Right ventricle myocardium superior (tissue), 1 donor: ENCODE results near the gene SLC28A1. TPM values are rescaled to one million over a fixed set of nuclear protein-coding genes. Genes with fewer than 3 reads are reported as not detected.
"Not testable (repeated sequence)": the region's sequence is repeated elsewhere in the genome, so short reads cannot be mapped to it uniquely, and the experiment has no call there.

ENCODE experiments used
- ATAC-seq: fragments of 200-7000 bp; cut with Tn5 transposase; one replicate; pipeline ENCODE4 v1.9.1; 2020; ENCODE audit warnings: mild to moderate bottlenecking; ENCODE audit not compliant: poor library complexity
- DNase-seq: peaks from one replicate; pipeline ENCODE4 v3.0.0-alpha.2; 2020
- intact Hi-C: fragments of 100-400 bp; cut with DNase I; formaldehyde crosslinking; loops from one replicate; pipeline ENCODE4 v1.11.2; 2022
- total RNA-seq: library from RNA; stranded (reverse); fragmentation: NEBNext Ultra II Directional; extraction: Animal tissue kit (Norgen Biotek cat#: 25700); gene quantifications from one replicate; pipeline ENCODE4 v1.2.1, GENCODE V29; 2021
- donor health status: DM: no; HTN: yes; CAD: no; lungs with severe emphysema.

The SLC28A1 gene
- total RNA-seq, 1 donor from 2014 or later: 0.46 TPM

DNA sequence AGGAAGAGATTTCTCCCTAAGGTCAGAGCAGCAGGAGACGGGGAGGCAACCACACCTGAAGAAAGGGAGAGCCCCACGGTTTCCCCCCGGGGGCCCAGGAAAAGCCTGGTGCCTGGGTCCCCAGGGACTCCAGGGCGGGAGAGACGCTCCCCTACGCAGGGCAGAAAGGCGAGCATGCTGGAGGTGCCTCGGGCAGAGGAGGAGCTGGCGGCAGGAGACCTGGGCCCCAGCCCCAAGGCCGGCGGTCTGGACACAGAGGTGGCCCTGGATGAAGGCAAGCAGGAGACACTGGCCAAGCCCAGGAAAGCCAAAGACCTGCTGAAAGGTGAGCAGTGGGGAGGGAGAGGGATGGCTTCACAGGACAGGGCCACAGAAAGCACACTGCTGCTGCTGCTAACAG lies 26.2 kb upstream of the SLC28A1 start:
- DNase-seq (no peak), ATAC-seq (no peak)
- intact Hi-C loops: no loop called here

DNA sequence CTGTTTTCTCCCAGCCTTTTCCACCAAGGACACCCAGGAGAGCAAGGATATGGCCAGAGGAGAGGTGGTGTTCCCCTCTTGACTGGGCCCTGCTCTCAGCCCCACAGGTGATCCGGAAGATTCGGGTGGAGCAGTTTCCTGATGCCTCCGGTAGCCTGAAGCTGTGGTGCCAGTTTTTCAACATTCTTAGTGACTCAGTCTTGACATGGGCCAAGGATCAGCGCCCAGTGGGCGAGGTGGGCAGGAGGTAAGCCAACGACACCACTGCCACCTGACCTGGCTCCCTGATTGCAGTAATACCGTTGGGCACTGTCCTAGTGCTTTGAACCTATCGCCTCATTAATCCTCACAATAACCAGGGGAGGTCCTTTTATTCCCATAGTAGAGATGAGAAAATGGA lies 25.3 kb upstream of the SLC28A1 start:
- no peak for ATAC-seq
- intact Hi-C loops: no loop called here
- no peak for DNase-seq

DNA sequence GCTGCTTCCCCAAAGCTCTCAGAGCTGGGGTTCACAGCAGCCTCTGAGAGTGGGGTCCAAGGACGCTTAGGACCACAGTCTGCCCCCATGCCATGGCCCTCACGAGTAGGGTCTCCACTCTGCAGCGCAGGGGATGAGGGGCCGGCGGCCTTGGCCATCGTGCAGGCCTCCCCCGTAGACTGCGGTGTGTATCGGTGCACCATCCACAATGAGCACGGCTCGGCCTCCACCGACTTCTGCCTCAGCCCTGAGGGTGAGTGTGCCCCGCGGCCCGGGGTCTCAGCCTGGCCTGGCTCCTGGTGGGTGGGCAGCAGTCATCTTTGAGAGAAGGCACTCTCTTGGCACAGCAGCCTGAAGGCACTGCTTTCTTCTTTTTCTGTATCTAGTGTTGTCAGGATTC lies 24.8 kb upstream of the SLC28A1 start:
- DNase-seq (no peak), ATAC-seq (no peak)
- intact Hi-C loops: loop anchor here (5.0 kb wide), 1 partner anchor 68 kb away; no protein-coding TSS in a partner anchor

- intact Hi-C loops: loop anchor here (5.0 kb wide), 1 partner anchor 66 kb away; no protein-coding TSS in a partner anchor
- DNase-seq (no peak), ATAC-seq (no peak)
Observed at GRCh38 chr15:84861781-84862180, 22.7 kb upstream of the SLC28A1 start.

DNA sequence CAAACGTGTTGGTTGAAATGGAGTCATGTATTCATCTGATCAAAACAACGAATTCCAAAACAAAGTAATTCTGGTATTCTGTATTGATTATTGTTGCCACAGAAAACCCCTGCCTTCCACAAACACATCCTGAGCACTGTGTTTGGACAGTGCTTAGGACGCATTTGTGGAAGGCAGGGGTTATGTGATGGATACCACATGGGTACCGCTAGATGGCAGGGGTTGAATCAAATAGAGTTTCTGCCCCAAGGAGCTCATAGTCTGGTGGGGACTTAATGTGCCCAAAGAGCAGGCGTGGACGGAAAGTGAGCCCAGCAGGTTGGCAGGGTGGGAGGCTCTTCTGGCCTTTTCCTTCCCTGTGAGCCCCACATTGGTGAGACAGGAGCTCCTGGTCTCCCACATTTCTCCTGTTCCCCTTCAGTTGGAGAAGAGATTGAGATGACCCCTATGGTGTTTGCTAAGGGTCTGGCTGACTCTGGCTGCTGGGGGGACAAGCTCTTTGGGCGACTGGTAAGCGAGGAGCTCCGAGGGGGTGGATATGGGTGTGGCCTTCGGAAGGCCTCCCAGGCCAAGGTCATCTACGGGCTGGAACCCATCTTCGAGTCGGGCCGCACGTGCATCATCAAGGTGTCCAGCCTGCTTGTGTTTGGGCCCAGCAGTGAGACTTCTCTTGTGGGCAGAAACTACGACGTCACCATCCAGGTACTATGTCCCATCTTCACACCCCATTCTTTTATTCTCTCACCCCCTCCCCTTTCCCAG lies 22.1 kb upstream of the SLC28A1 start:
- intact Hi-C loops: loop anchor here (5.0 kb wide), 1 partner anchor 65 kb away; no protein-coding TSS in a partner anchor
- DNase-seq (no peak), ATAC-seq (no peak)

- intact Hi-C loops: loop anchor here (5.0 kb wide), 1 partner anchor 63 kb away; no protein-coding TSS in a partner anchor
- DNase-seq: no peak
- ATAC-seq: peak; percentile 40
Observed at GRCh38 chr15:84863565-84864443, 20.7 kb upstream of the SLC28A1 start.

DNA sequence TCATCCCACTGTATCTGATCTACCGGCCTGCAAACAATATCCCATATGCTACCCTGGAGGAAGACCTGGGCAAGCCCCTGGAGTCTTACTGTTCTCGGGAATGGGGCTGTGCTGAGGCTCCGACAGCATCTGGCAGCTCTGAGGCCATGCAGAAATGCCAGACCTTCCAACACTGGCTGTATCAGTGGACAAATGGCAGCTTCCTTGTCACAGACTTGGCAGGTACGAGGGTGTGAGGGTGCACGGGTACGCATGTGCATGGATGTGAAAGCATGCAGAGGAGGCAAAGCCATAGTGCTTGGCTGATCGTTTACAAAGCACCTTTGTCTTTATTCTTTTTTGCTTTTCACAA lies 20.0 kb upstream of the SLC28A1 start:
- intact Hi-C loops: loop anchor here (5.0 kb wide), 1 partner anchor 63 kb away; no protein-coding TSS in a partner anchor
- DNase-seq: no peak
- ATAC-seq: peak; percentile 59

GRCh38 chr15:84865074-84865569 lies 19.3 kb upstream of the SLC28A1 start:
- ATAC-seq (no peak), DNase-seq (no peak)
- intact Hi-C loops: no loop called here

DNA sequence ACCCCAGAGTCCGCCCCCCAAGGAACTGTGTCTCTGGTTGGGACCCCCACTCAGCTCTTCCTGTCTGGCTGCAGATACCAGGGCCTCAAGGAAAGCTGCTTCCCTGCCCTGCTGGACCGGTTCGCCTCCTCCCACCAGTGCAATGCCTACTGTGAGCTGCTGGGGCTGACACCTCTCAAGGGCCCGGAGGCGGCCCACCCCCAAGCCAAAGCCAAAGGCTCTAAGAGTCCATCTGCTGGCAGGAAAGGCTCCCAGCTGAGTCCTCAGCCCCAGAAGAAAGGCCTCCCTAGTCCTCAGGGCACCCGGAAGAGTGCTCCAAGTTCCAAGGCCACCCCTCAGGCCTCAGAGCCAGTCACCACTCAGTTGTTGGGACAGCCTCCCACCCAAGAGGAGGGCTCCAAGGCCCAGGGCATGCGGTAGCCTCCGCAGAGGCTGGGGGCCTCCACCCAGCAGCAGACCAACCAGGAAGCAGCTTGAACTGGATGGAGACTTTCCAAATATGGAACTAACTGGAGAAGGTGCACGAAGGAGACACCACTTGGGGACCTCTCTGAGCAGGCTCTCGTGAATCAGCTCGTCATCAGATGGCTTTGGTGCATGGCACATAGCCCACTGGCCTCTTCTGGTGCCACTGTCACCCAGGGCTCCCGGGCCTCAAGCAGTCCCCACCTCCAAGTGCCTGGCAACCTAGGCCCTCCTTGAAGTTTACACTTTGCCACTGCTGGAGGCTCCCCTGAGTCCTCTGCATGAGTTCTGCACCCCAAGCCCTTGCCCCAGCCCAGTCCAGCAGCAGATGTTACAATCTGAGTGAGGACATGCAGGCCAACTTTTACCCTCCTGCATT lies 16.2 kb upstream of the SLC28A1 start:
- no peak for ATAC-seq
- intact Hi-C loops: no loop called here
- DNase-seq: no peak

GRCh38 chr15:84869510-84869909 lies 15.0 kb upstream of the SLC28A1 start:
- DNase-seq (no peak), ATAC-seq (no peak)
- intact Hi-C loops: no loop called here

- intact Hi-C loops: no loop called here
- ATAC-seq: no peak
- no peak for DNase-seq
Observed at GRCh38 chr15:84871428-84871985, 13.0 kb upstream of the SLC28A1 start.

DNA sequence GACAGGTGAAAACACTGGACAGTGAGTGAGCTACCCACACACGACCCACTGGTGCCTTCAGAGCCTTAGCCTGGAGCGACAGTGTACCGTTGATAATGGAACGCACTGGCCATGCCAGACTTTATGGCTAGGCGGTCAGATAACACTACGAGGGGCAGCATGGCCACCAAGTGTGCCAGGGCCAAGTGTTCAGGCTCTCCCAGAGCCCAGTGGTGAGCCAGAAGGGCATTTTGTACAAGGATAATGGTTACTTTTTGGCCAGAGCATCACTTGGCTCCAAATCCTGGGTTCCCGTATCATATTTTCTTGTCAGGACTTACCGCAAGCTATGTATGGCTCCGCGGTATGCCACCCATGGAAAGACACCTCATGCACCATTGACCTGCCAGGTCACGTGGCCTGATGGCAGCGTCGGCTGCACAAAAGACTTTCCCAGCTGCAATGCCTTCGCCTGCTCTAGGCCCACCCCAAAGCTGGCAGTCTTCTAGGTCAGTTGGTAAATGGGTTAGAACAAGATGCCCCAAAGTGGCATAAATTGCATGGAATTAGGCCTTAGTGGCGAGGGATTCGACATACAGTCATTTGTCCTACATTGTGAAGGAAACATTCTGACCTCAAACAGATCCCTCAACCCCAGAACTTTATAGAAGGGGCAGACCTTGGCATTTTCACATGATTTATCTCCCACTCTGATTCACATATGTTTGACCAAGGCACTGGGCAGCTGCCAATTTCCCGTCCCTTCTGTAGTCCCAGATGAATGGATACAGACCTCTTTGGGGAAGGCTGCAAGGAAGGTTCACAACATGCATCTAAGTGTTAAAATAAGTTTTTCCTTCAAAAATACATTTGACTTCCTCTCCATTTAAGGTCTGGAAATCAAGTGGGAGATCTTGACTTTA lies 12.2 kb upstream of the SLC28A1 start:
- DNase-seq (no peak), ATAC-seq (peak; percentile 18)
- intact Hi-C loops: no loop called here

DNA sequence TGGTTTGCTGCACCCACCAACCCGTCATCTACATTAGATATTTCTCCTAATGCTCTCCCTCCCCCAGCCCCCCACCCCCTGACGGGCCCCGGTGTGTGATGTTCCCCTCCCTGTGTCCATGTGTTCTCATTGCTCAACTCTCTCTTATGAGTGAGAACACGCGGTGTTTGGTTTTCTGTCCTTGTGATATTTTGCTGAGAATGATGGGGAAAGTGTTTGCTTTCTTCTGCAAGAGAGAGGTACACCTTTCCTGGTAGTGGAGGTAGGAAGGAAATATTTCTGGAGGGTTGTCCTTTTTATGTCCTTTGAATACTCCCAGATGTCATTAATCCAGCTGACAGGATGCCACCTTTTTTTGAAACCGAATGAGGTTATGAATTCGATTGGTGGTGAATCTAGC lies 10.5 kb upstream of the SLC28A1 start:
- intact Hi-C loops: no loop called here
- no peak for DNase-seq
- no peak for ATAC-seq

GRCh38 chr15:84874981-84875699 lies 9.3 kb upstream of the SLC28A1 start:
- ATAC-seq (no peak), DNase-seq (no peak)
- intact Hi-C loops: no loop called here

- DNase-seq (no peak), ATAC-seq (no peak)
- intact Hi-C loops: no loop called here
Observed at GRCh38 chr15:84876269-84876668, 8.2 kb upstream of the SLC28A1 start.

DNA sequence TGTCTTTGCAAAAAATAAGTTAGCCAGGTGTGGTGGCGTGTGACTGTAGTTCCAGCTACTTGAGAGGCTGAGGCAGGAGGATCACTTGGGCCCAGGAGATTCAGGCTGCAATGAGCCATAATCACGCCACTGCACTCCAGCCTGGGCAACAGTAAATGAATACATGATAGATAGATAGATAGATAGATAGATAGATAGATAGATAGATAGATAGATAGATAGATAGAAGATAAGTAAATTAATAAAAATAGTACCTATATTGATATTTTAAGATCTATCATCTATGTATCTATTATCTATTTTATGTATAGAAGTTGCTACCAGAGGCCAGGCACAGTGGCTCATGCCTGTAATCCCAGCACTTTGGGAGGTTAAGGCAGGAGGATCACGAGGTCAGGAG lies 6.8 kb upstream of the SLC28A1 start:
- ATAC-seq, DNase-seq, intact Hi-C loops: not testable (repeated sequence)

GRCh38 chr15:84878504-84878903 lies 6.0 kb upstream of the SLC28A1 start:
- intact Hi-C loops: no loop called here
- ATAC-seq: peak; percentile 66
- peak; percentile 78 for DNase-seq
